HG03354 (cell line): ENCODE data around the gene MED31.
"Not testable (repeated sequence)": the region's sequence is repeated elsewhere in the genome, so short reads cannot be mapped to it uniquely, and the experiment has no call there.

ENCODE experiments used
- ATAC-seq: cut with Tn5 transposase; IDR thresholded peaks from one replicate; pipeline ENCODE4 v1.9.1; 2021; ENCODE audit warnings: mild to moderate bottlenecking; ENCODE audit not compliant: unreplicated experiment, poor library complexity, severe bottlenecking

Gene MED31

DNA sequence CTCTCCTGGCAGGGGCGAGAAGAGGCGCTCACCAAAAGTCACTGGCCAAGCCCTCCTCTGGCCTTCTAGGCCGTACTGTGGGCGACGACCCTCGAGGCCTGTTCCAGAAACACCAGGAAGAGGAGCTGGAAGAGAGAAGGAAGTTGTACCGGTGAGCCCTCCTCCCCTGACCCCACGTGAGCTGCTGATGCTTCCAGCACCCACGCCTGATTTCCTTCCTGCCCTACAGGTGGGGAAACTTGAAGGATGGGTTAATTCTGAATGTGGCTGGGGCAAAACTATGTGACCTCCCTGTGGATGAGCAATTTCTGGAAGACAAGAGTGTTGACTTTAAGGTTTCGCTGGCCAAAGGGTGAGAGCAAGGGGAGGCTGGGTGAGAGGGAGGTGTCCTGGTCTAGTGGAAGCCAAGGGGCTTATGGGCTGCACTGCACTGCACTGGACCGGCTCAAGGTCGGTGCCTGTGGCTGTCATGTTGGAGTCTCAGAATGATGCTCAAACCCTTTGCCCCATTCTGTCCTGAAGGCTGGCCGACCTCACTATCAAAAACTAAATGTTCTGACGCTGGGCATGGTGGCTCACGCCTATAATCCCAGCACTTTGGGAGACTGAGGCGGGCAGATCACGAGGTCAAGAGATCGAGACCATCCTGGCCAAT is 6.4 kb upstream of the MED31 start:
- ATAC-seq = no peak

- ATAC-seq = peak; percentile 55
Observed at GRCh38 chr17:6656797-6657632, 5.6 kb upstream of the MED31 start.

- not testable (repeated sequence) for ATAC-seq
Observed at GRCh38 chr17:6655732-6656361, 4.4 kb upstream of the MED31 start.

GRCh38 chr17:6654841-6655731 is 3.7 kb upstream of the MED31 start:
- no peak for ATAC-seq

DNA sequence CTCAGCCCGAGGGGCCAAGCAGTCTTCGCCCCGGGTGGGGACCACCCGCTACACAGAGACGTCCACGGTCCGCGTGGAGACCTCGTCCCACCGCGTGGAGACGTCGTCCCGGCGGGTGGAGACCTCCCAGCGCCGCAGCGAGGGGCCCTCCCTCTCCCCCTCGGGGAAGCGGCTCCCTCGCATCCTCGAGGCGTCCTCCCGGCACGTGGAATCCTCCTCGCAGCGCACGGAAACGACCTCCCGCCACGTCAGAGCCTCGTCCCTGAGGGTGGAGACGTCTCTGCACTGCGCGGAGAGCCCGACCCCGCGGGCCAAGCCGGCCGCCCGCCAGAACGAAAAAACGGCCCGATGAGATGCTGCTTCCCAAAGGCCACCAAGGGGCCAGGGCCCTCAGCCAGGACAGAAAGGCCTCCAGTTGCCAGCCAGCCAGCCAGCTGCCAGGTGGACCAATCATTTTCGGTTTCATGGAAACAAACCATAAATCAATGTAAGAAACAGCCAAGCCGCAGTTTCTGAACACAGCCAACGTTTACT is 581 bp upstream of the MED31 start:
- ATAC-seq = peak; percentile 4

GRCh38 chr17:6648181-6648580 is 3.2 kb downstream of the MED31 start:
- no peak for ATAC-seq

DNA sequence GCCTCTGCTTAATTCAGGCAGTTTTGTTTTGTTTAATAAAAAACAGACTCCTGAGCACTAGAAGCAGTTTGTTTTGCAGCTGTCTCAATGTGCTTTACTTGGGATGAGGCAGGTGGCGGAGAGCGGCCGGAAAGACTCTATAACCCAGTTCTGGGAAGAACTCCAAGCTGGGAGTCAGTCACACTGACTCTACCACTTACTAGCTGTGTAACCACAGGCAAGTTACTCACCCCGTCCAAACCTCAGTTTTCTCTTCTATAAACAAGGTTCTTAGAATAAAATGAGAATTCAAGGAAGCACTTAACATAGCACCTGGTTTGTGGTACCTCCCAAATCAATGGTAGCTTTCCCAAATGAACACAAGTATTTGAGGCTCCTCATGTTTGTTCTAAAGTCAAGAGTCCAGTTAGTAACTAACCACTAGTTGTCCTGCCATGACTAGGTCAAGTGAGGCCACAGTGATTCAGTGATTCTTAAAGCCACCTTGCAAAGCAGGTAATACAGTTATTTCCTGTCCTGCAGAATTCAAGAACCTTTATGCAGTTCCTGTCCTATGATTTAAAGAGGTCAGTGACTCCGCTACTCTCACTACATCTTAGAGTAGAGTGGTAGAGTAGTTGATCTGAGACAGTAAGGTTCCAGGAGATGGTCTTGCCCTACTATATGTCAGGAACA is 7.8 kb downstream of the MED31 start:
- no peak for ATAC-seq

DNA sequence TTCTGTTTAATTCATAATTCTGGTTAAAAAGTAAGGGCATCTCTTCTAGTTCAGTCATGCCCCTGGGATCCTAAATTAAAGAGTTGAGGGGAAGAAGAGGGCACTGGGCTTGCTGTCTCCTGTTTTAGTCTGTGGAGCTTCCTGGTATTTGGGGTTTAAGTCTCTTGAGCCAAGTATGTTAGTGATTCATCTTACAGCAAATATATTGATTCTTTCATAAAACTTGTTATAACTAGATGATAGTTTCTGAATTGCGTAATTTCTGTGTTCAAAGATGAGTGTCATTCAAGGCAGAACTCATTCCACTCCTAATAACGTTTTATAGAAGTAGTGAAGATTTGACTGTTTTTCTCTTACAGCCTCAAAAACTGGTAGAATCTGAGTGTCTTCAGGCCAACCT is 8.8 kb downstream of the MED31 start:
- ATAC-seq = no peak

DNA sequence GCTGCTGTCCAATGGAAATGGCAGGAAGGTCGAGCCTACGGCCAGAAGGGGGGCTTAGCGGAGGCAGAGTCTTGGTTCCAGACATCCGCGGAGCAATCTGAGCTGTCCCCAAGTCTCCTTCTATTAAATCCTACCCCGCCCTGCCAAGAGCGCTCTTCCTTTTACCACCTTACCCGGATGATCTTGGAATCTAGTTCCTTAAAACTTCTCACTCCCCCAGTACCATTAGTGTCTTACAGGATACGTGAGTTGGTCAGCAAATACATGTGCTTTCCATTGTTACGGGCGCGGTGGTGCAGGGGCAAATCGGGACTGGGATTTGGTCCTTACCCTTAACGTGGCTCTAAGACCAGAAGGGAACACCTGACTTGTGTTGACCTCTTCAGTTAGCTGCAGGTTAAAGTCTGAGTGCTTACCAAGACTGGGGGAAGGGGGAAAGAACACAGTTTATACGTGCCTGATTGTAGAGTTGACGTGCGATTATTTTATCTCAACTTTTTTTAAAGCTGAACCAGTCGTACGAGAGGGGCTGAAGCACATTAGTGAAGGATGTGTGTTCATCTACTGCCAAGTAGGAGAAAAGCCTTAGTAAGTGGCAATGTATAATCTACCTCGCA is 10.1 kb downstream of the MED31 start:
- peak; percentile 24 for ATAC-seq

DNA sequence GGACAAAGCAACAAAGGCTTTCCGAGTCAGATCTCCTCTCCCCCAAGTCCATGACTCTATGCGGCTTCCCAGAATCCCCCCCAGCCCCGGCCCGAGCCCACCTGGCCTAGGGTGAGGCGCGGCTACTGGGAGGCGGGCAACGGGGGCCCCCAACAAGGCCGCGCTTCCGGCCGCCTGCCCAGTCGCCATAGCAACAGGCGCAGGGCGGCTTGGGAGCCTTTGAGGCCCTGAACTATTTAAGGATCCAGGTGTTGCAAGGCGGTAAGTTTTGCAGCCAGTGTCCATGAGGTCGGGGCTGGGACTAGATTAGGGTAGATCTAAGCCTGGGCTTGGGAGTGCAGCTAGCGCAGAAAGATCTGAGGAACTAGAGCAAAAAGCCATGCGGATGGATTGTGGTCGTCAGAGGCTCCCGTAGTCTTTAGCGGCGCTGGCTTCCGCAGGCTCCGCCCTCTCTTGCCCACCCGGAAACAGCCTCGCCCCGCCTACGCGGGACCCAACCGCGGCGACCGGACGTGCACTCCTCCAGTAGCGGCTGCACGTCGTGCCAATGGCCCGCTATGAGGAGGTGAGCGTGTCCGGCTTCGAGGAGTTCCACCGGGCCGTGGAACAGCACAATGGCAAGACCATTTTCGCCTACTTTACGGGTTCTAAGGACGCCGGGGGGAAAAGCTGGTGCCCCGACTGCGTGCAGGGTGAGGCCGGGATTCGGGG is 10.7 kb downstream of the MED31 start, which contains the start of the genes KIAA0753 and TXNDC17:
Gene KIAA0753 (minus strand): TSS at position 176 of the 711 bp plus-strand sequence. CDS start 5,608 bp downstream, outside the sequence.
Gene TXNDC17 (plus strand): TSS at position 525 of the 711 bp plus-strand sequence. CDS start 23 bp downstream, at position 548.
- peak; percentile 87 for ATAC-seq

DNA sequence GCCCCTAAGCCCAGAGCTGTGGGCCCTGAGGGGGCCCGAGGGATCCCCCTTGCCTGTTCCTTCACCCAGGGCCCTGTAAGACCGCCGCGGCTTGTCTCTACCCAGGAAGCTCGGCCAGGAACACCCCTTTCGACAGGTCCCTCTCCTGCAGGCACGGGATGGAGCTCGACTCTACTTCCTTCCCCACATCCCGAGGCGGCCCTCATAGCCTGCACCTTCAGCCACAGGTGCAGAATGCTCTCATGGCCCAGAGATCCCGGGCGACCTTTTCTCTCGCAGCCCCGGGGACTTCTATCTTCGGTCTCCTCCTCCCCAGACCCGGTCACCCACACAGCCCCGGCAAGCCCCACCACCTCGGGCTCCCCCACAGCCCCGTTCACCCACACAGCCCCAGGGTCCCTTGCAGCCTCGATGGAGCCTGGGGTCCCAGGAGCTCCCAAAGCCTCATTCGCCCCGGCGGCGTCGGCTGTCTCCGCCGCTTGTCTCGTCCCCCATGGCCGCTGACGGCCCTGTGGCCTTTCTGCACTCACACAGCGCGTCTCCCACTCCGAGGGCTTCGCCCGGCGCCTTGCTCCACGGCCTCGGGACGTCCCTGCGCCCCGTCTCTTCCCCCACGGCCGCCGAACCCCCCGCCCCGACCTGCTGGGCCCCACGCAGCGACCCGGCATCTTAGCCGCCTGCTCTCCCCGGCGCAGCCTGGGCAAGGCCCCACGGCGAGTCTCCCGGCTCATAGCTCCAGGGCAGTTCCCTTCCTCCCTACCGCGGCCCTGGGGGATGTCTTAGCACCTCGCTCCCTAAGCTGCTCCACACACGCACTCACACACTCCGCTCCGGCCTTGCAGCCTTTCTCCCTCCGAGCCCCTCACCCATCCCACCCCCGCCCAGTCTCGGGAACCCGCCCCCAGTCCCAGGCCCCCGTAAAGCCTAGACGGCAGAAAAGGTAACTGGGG is 11.5 kb downstream of the MED31 start:
- ATAC-seq = peak; percentile 29

GRCh38 chr17:6639014-6639585 is 12.3 kb downstream of the MED31 start:
- ATAC-seq = no peak

DNA sequence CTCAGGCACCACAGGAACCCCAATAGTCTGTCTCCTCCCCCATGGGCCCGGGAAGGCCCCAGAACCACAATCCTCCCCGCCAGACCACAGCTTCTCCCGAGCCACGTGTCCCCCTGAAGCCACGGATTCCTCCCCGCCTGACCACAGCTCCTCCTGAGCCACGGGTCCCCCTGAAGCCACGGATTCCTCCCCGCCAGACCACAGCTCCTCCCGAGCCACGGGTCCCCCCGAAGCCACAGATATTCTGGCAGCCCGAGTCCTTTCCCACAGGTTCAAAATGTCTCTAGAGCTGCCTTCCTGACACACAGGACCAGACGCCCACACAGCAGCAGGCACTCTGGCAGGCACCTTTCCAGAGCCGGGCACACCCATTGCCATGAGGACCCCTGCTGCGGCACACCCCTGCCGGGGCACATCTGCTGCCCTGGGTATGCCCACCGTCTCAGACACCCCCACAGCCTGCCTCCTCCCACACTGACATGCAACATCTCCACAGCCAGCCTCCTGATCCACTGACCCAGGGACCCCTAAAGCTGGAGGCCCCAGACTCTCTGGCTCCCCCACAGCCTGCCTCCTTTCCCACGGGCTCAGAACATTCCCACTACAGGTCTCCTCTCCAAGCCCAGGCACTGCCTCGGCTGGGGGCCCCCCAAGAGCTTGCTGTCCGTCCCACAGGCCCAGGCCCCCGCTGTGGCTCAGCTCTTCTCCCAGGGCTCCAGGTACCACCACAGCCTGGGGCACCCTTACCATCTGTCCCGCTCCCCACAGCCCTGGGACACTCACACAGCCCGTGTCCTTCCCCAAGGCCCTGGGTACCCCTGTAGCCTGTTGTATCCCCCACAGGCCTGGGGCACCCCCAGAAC is 13.1 kb downstream of the MED31 start:
- ATAC-seq = no peak

DNA sequence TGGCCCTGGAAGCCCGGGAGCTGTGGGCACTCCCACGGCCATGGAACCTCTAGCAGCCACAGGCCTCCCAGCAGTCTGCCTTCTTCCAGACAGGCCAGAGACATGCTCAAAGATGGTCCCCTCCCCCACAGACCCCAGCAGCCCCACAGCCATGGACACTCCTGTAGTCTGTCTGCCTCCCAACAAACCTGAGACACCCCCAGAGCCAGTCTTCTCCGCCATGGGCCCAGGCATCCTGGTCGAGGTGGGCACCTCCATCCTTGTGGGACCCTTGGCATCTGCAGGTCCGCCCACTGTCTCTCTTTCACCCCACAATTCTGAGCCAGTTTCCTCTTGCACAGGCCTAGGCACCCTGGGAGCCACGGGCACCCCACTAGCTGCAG is 14.0 kb downstream of the MED31 start:
- ATAC-seq = no peak

- ATAC-seq = no peak
Observed at GRCh38 chr17:6636616-6637457, 14.6 kb downstream of the MED31 start.
